ENCODE data around the gene DCPS. TPM values are rescaled to one million over a fixed set of nuclear protein-coding genes. Genes with fewer than 3 reads are reported as not detected.

DCPS gene
- total RNA-seq, 6 experiments from 2014 or later, result 19.0 to 26.6 (median 24.3) TPM

DNA sequence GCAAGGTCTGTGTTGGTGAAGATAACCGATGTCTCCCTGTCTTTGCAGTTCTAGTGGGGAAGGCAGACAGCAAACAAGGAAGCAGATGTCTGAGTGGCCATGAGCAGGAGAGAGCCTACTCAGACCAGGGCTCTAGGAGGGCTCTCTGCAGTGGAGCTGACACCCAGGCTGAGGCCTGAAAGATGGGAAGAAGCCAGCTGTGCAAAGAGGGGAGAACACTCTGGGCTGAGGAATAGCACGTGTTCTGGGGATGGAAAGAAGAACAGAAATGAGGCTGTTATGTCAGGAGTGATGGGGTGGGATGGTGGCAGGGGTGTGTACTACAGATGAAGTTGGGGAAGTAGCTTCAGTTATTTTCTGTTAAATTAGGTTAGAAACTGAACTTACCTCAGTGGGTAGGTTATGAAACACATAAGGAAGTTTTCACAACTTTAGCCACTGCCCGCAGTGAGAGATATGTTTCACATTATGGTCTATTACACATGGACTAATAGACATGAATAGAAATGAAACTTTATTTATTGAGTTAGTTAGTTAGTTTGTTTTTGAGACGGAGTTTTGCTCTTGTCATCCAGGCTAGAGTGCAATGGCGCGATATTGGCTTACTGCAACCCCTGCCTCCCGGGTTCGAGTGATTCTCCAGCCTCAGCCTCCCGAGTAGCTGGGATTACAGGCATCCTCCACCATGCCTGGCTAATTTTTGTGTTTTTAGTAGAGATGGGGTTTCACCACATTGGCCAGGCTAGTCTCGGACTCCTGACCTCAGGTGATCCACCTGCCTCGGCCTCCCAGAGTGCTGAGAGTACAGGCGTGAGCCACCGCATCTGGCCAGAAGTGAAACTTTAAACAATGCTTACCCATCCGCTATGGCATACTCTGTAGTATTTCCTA lies 7.8 kb downstream of the DCPS start:
- H3K4me1 Mint-ChIP-seq (ENCODE audit: low read depth), result peaks cover 53% of the 10 kb centered on the region
- H3K4me3 Mint-ChIP-seq, result no peak overlapping the region
- TF ChIP-seq, protein P1, sequence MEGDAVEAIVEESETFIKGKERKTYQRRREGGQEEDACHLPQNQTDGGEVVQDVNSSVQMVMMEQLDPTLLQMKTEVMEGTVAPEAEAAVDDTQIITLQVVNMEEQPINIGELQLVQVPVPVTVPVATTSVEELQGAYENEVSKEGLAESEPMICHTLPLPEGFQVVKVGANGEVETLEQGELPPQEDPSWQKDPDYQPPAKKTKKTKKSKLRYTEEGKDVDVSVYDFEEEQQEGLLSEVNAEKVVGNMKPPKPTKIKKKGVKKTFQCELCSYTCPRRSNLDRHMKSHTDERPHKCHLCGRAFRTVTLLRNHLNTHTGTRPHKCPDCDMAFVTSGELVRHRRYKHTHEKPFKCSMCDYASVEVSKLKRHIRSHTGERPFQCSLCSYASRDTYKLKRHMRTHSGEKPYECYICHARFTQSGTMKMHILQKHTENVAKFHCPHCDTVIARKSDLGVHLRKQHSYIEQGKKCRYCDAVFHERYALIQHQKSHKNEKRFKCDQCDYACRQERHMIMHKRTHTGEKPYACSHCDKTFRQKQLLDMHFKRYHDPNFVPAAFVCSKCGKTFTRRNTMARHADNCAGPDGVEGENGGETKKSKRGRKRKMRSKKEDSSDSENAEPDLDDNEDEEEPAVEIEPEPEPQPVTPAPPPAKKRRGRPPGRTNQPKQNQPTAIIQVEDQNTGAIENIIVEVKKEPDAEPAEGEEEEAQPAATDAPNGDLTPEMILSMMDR (IDR thresholded peaks at IDR 0.05), result no peak; the same call in 1 of the 2 replicates
- peaks cover 18% of the 10 kb centered on the region; the same call in 1 of the 2 replicates for H3K36me3 Mint-ChIP-seq (ENCODE audit: low read depth)
- no peaks in the 10 kb centered on the region for H3K9me3 Mint-ChIP-seq
- DNase-seq, result no peak
- H3K27ac Mint-ChIP-seq, result no peak overlapping the region; the same call in 1 of the 2 replicates
- H3K27me3 Mint-ChIP-seq (ENCODE audit: insufficient read depth), result peaks cover 2% of the 10 kb centered on the region; the same call in 1 of the 2 replicates

DNA sequence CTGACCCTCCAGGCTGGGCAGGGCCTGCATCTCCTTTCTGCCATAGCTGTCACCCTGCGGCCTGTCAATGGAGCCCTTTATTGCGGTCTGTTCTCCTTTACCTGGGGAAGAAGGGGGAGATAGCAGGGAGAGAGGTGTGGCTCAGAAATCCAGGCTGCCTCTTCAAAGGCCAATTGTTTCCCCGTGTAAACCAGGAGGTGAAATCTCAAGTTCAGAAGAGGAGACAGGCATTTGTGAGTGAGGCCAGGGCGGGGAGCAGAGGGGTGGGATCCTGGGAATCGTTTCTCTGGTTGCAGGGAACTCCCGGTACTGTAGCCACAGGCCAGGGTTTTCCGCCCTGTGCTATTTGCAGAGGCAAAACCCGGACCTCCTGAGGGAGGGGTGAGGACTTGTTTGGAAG lies 9.1 kb downstream of the DCPS start:
- Mint-ChIP-seq H3K27me3 (ENCODE audit: insufficient read depth) (peaks cover 2% of the 10 kb centered on the region), H3K27ac (peak overlapping the region; percentile 29; the same call in 1 of the 2 replicates), H3K36me3 (ENCODE audit: low read depth) (peaks cover 22% of the 10 kb centered on the region), H3K4me1 (ENCODE audit: low read depth) (peaks cover 59% of the 10 kb centered on the region), H3K4me3 (no peak overlapping the region), H3K9me3 (no peaks in the 10 kb centered on the region)
- no peak for DNase-seq
- TF ChIP-seq, protein P1 (IDR thresholded peaks at IDR 0.05), result no peak

DNA sequence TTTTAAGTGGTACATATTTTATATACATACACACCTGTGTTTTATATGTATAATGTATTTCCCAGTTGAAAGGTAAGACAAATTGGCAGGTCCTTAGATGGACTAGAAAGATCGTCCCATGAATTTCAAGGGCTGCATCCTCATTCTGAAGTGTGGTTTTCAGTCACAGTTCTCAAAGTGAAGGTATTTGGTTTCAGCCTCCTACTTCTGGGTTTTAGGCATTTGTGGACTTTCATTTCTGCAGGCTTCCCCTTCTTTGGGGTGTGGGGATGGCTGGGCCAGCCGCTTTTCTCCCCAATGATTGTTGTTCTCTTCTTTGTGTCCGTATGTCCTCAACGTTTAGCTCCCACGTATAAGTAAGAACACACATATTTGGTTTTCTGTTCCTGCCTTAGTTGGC lies 10.0 kb downstream of the DCPS start:
- TF ChIP-seq, protein P1 (IDR thresholded peaks at IDR 0.05), result no peak
- peaks cover 22% of the 10 kb centered on the region for H3K36me3 Mint-ChIP-seq (ENCODE audit: low read depth)
- no peak overlapping the region for H3K4me3 Mint-ChIP-seq
- H3K4me1 Mint-ChIP-seq (ENCODE audit: low read depth), result peaks cover 62% of the 10 kb centered on the region
- DNase-seq, result no peak
- H3K27ac Mint-ChIP-seq, result peak overlapping the region; percentile 7; the same call in 1 of the 2 replicates
- H3K9me3 Mint-ChIP-seq, result no peaks in the 10 kb centered on the region
- H3K27me3 Mint-ChIP-seq (ENCODE audit: insufficient read depth), result peaks cover 2% of the 10 kb centered on the region

DNA sequence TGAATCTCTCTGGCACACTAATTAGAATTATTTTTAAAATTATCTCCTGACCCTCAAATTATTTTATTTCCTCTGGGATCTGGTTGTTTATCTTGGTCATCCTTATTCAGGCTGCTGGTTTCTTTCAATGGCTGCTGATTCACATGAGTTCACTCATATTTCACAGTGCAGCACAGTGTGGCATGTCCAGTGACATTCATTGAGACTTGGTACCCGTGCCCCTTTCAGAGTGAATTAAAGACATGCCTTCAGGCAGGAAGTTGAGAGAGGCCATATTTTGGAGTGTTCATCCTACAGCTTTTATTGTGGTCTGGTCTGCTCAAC lies 13.5 kb downstream of the DCPS start:
- Mint-ChIP-seq H3K36me3 (ENCODE audit: low read depth) (peaks cover 29% of the 10 kb centered on the region), H3K27me3 (ENCODE audit: insufficient read depth) (peaks cover 2% of the 10 kb centered on the region), H3K4me3 (peak overlapping the region; percentile 87), H3K4me1 (ENCODE audit: low read depth) (peaks cover 64% of the 10 kb centered on the region), H3K27ac (peak overlapping the region; percentile 89), H3K9me3 (no peaks in the 10 kb centered on the region)
- TF ChIP-seq, protein P1 (IDR thresholded peaks at IDR 0.05), result no peak
- peak; percentile 8 for DNase-seq

DNA sequence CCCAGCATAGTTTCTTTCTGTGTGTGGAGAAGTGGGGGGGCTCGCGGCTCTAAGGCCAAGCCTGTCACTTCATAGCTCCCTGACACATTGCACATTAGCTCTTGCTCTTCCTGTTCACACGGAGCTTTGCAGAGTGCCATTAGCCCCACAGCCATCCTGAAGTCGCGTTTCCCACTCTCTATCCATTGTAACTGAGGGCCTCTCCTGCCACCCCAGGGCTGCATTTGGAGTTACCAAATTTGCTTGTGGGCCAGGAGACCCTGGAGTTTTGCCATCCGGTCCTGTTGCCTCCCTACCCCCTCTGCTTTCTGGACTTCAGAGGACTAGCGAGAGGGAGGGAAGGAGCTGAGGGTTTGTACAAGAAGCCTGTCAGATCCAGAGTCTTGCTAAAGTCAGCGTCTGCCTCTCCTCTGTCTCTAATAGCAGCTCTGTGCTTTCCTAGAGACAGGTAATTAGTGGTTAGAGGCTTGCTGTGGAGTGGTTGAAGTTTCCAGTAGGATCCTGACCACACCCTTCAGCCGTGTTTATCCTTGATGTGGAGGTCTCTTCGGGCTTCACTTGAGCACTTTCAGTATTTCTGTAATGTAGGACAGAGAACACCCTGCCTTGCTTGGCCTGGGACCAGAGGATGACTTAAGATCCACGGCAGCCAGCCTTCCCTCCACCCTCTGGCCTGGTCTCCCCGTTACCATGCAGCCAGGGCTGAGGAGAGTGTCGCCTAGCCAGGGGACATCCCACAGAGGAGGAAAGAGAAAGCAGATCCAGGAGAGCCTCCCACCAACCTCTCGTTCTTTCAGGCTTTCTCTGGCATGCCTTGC lies 14.1 kb downstream of the DCPS start:
- peaks cover 29% of the 10 kb centered on the region for H3K36me3 Mint-ChIP-seq (ENCODE audit: low read depth)
- H3K9me3 Mint-ChIP-seq, result no peaks in the 10 kb centered on the region
- peaks cover 61% of the 10 kb centered on the region for H3K4me1 Mint-ChIP-seq (ENCODE audit: low read depth)
- TF ChIP-seq, protein P1 (IDR thresholded peaks at IDR 0.05), result no peak
- H3K27ac Mint-ChIP-seq, result peak overlapping the region; percentile 89
- peaks cover under 1% of the 10 kb centered on the region for H3K27me3 Mint-ChIP-seq (ENCODE audit: insufficient read depth)
- peak; percentile 61 for DNase-seq
- H3K4me3 Mint-ChIP-seq, result peak overlapping the region; percentile 87
